Activated T-helper 1 cell treated with anti-CD3 and anti-CD28 coated beads, Interleukin-12 subunit alpha, Interleukin-12 subunit beta, Interleukin-2, Interleukin-4 antibody, amounts not matched to agents 30 ng/mL and 10 ng/mL and 1 ng/mL, durations not matched to agents 14 hours and 24 hours and 36 hours (primary cell): ENCODE data around the gene VPS25. TPM values are rescaled to one million over a fixed set of nuclear protein-coding genes. Genes with fewer than 3 reads are reported as not detected.
"Not testable (repeated sequence)": the region's sequence is repeated elsewhere in the genome, so short reads cannot be mapped to it uniquely, and the experiment has no call there.

Source experiments
- DNase-seq: peaks from one replicate; pipeline ENCODE4 v3.0.0; 2021; ENCODE audit warnings: low spot score
- H3K27ac Mint-ChIP-seq: one replicate; pipeline ENCODE4 v1.8.0; 2021; ENCODE audit warnings: mild to moderate bottlenecking, mixed read lengths
- H3K27me3 Mint-ChIP-seq: one replicate; pipeline ENCODE4 v1.8.0; 2022; ENCODE audit warnings: mild to moderate bottlenecking, moderate library complexity, mixed read lengths; ENCODE audit not compliant: insufficient read depth
- H3K36me3 Mint-ChIP-seq: one replicate; pipeline ENCODE4 v1.8.0; 2021; ENCODE audit warnings: low read depth, mixed read lengths
- H3K4me1 Mint-ChIP-seq: one replicate; pipeline ENCODE4 v1.8.0; 2021; ENCODE audit warnings: low read depth, mixed read lengths
- H3K4me3 Mint-ChIP-seq: one replicate; pipeline ENCODE4 v1.8.0; 2021; ENCODE audit warnings: mild to moderate bottlenecking, moderate library complexity, mixed read lengths
- H3K9me3 Mint-ChIP-seq: one replicate; pipeline ENCODE4 v1.8.0; 2021; ENCODE audit warnings: mixed read lengths
- intact Hi-C: fragments of 100-400 bp; cut with micrococcal nuclease; formaldehyde crosslinking; loops from one replicate; pipeline ENCODE4 v1.15.1; 2024
- total RNA-seq: library from RNA; stranded (reverse); gene quantifications from 2 replicates; pipeline ENCODE4 v1.2.3, GENCODE V29; 2022

VPS25 gene
- total RNA-seq, 1 donor from 2014 or later, result 97.0 TPM

DNA sequence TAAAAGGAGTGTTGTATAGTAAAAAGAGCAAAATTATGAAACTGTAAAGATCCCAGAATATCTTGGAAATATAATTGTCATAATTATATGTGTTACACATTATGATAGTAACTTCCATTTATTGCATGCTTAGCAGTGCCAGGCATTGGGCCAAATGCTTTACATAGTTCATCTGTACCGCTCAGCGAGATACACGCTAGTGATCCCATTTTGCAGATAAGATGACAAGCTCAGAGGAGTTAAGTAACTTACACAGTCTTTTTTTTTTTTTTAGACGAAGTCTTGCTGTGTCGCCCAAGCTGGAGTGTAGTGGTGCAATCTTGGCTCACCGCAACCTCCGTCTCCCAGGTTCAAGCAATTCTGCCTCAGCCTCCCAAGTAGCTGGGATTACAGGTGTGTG lies 21.6 kb upstream of the VPS25 start:
- Mint-ChIP-seq H3K4me1 (no peaks in the 10 kb centered on the region), H3K27ac (no peak overlapping the region), H3K9me3 (no peaks in the 10 kb centered on the region), H3K4me3 (no peak overlapping the region), H3K27me3 (peaks cover 56% of the 10 kb centered on the region), H3K36me3 (no peaks in the 10 kb centered on the region)
- no peak for DNase-seq
- intact Hi-C loops, result no loop called here

- Mint-ChIP-seq H3K27ac (no peak overlapping the region), H3K36me3 (no peaks in the 10 kb centered on the region), H3K4me3 (no peak overlapping the region), H3K4me1 (no peaks in the 10 kb centered on the region), H3K27me3 (peaks cover 65% of the 10 kb centered on the region), H3K9me3 (no peaks in the 10 kb centered on the region)
- intact Hi-C loops, result no loop called here
- DNase-seq, result no peak
Observed at GRCh38 chr17:42754782-42755181, 18.5 kb upstream of the VPS25 start.

GRCh38 chr17:42759982-42760651 lies 13.1 kb upstream of the VPS25 start:
- DNase-seq, result no peak
- intact Hi-C loops, result no loop called here
- H3K9me3 Mint-ChIP-seq, result no peaks in the 10 kb centered on the region
- peak overlapping the region; percentile 54 for H3K4me3 Mint-ChIP-seq
- H3K27ac Mint-ChIP-seq, result no peak overlapping the region
- no peaks in the 10 kb centered on the region for H3K36me3 Mint-ChIP-seq
- H3K27me3 Mint-ChIP-seq, result peaks cover 61% of the 10 kb centered on the region
- peaks cover 6% of the 10 kb centered on the region for H3K4me1 Mint-ChIP-seq

- Mint-ChIP-seq H3K27ac (no peak within 1 kb of the TSS), H3K36me3 (no peaks in the 10 kb centered on the region), H3K27me3 (peaks cover 55% of the 10 kb centered on the region), H3K4me3 (peak within 1 kb of the TSS; percentile 54), H3K9me3 (no peaks in the 10 kb centered on the region), H3K4me1 (peaks cover 6% of the 10 kb centered on the region)
- no peak for DNase-seq
- intact Hi-C loops, result no loop called here
Observed at GRCh38 chr17:42760652-42761581, 12.3 kb upstream of the VPS25 start, which contains the start of gene RAMP2. TSS of gene RAMP2 (plus strand) at chr17:42761227. CDS start at chr17:42761262, 35 bp downstream.

DNA sequence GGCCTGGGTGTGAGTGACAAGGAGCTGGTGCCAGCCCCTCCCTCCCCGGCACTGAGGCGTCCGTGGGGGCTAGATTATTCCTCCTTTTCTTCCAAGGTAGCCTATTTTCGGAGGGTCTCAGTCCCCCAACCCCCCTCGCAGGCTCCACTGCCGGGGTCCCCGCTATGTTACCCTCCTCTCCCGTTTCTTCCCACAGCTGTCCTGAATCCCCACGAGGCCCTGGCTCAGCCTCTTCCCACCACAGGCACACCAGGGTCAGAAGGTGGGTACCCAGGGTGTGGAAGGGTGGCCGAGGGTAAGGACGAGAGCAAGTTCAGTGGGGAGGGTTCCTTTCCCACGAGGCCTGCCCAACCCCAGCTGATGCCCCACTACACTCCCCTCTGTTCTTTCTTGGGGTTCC lies 11.6 kb upstream of the VPS25 start:
- intact Hi-C loops, result no loop called here
- Mint-ChIP-seq H3K27ac (no peak overlapping the region), H3K27me3 (peaks cover 50% of the 10 kb centered on the region), H3K4me1 (peaks cover 6% of the 10 kb centered on the region), H3K36me3 (no peaks in the 10 kb centered on the region), H3K4me3 (no peak overlapping the region), H3K9me3 (no peaks in the 10 kb centered on the region)
- no peak for DNase-seq

DNA sequence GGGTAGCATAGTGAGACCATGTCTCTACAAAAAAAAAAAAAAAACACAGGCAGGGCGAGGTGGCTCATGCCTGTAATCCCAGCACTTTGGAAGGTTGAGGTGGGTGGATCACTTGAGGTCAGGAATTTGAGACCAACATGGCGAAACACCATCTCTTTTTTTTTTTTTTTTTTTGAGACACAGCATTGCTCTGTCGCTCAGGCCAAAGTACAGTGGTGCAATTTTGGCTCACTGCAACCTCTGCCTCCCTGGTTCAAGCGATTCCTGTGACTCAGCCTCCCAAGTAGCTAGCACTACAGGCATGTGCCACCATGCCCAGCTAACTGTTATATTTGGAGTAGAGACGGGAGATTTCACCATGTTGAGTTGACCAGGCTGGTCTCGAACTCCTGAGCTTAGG lies 7.1 kb upstream of the VPS25 start:
- Mint-ChIP-seq H3K36me3 (no peaks in the 10 kb centered on the region), H3K4me3 (no peak overlapping the region), H3K27me3 (peaks cover 25% of the 10 kb centered on the region), H3K27ac (no peak overlapping the region), H3K9me3 (no peaks in the 10 kb centered on the region), H3K4me1 (no peaks in the 10 kb centered on the region)
- no peak for DNase-seq
- intact Hi-C loops, result no loop called here

- H3K27me3 Mint-ChIP-seq, result peaks cover 16% of the 10 kb centered on the region
- no peak overlapping the region for H3K27ac Mint-ChIP-seq
- peaks cover 7% of the 10 kb centered on the region for H3K4me1 Mint-ChIP-seq
- DNase-seq, result no peak
- H3K9me3 Mint-ChIP-seq, result no peaks in the 10 kb centered on the region
- intact Hi-C loops, result no loop called here
- H3K4me3 Mint-ChIP-seq, result no peak overlapping the region
- H3K36me3 Mint-ChIP-seq, result no peaks in the 10 kb centered on the region
Observed at GRCh38 chr17:42767512-42767911, 5.7 kb upstream of the VPS25 start.

DNA sequence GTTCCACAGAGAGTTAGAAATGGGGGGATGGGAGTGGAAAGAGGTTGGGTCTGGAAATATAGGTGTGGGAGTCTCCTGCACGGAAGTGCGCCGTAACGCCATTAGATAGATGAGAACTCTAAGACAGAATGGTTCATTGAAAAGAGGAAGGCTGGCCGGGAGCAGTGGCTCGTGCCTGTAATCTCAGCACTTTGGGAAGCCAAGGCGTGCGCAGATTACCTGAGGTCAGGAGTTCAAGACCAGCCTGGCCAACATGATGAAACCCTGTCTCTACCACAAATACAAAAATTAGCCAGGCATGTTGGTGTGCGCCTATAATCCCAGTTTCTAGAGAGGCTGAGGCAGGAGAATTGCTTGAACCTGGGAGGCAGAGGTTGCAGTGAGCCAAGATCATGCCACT lies 5.2 kb upstream of the VPS25 start:
- H3K9me3 Mint-ChIP-seq, DNase-seq, H3K36me3 Mint-ChIP-seq, H3K27ac Mint-ChIP-seq, H3K4me3 Mint-ChIP-seq, intact Hi-C loops: not testable (repeated sequence)
- Mint-ChIP-seq H3K4me1 (peaks cover 10% of the 10 kb centered on the region), H3K27me3 (peaks cover 11% of the 10 kb centered on the region)

GRCh38 chr17:42769964-42770363 lies 3.3 kb upstream of the VPS25 start:
- H3K9me3 Mint-ChIP-seq, H3K27me3 Mint-ChIP-seq, DNase-seq, H3K36me3 Mint-ChIP-seq, H3K27ac Mint-ChIP-seq, H3K4me3 Mint-ChIP-seq: not testable (repeated sequence)
- peaks cover 27% of the 10 kb centered on the region for H3K4me1 Mint-ChIP-seq
- intact Hi-C loops, result loop anchor here (5.0 kb wide), 1 partner anchor 93 kb away; the partner anchor contains the start of gene PLEKHH3

DNA sequence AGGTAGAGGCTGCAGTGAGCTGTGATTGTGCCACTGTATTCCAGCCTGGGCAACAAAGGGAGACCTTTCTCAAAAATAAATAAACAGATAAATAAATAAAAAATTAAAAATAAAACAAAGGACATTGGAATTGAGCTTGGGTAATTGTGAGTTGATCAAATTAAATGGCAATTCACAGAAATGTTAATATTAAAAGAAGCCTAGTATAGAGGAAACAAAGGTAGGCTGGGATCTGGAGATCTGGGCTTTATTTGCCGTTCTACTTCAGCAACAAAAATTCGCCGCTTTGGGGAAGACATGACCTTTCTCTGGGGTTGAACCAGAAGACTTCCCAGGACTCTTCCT lies 332 bp upstream of the VPS25 start:
- Mint-ChIP-seq H3K9me3 (no peaks in the 10 kb centered on the region), H3K36me3 (peaks cover 27% of the 10 kb centered on the region), H3K27me3 (peaks cover 3% of the 10 kb centered on the region), H3K4me3 (peak overlapping the region; percentile 99), H3K4me1 (peaks cover 27% of the 10 kb centered on the region), H3K27ac (peak overlapping the region; percentile 96)
- no peak for DNase-seq
- intact Hi-C loops, result loop anchor here (1.0 to 5.0 kb wide), 6 partner anchors 10 to 225 kb away; partner anchors contain the start of genes BECN1, CNTD1, COA3 and EZH1

DNA sequence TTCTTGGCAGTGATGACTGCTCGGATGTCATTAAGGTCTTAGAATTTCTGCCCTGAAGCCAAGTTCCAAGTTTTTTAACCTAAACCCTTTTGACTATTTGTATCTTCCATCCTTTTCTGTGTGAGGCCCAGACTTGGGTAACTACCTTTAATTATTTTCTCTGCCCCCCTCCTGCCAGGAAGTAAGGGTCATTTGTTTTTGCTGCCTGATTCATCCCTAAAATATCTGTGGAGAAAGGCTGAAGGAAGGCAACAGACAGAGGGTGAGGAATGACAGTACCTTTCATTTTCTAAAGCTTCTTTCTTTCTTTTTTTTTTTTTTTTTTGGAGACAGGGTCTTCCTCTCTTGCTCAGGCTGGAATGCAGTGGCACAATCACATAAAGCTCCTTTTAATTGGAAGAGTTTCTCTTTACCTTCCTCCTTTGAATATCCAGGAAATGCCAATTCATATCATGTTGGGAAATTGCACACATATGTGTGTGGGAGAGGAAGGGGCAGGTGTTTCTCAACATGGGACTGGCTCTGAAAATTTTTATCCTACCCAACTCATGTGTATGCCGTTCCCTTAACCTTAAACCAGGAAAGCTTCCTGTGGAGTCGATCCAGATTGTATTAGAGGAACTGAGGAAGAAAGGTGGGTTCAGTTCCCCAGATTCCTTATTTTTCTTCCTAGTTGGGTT lies 957 bp downstream of the VPS25 start:
- H3K4me3 Mint-ChIP-seq, result peak overlapping the region; percentile 99
- no peaks in the 10 kb centered on the region for H3K9me3 Mint-ChIP-seq
- H3K4me1 Mint-ChIP-seq, result peaks cover 27% of the 10 kb centered on the region
- intact Hi-C loops, result loop anchor here (5.0 kb wide), 1 partner anchor 97 kb away; the partner anchor contains the start of gene PLEKHH3
- peaks cover 39% of the 10 kb centered on the region for H3K36me3 Mint-ChIP-seq
- H3K27ac Mint-ChIP-seq, result peak overlapping the region; percentile 96
- no peak for DNase-seq
- no peaks in the 10 kb centered on the region for H3K27me3 Mint-ChIP-seq

DNA sequence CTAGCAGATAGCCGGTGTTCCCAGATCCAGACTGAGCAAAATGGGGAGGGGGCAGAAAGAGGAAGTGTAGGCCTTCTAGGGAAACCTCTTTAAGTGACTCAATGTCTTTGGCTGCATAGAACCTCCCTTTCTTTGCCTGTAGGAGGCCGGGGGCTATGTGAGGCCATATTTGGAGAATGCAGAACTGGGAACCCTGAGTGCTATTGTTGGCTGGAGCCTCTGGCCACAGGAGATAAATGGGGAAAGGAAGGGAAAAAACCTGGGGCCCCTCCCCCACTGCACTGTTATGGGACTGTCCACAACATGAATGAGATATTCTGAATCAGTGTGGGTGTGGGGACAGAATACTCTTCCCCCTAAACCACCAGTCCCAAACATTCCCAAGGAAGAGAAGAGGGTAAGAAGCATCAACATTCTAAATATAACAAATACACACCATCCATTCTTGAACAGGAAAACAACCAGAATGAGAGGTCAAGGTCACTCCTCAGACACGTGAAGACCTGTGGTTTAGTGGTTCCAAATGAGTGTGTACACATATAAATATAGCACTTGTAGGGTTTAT lies 2.4 kb downstream of the VPS25 start:
- Mint-ChIP-seq H3K4me3 (peak overlapping the region; percentile 99), H3K9me3 (no peaks in the 10 kb centered on the region), H3K4me1 (peaks cover 27% of the 10 kb centered on the region), H3K27ac (no peak overlapping the region), H3K27me3 (peaks cover 6% of the 10 kb centered on the region), H3K36me3 (peaks cover 48% of the 10 kb centered on the region)
- intact Hi-C loops, result no loop called here
- DNase-seq, result no peak
